Measurements from ENCODE around the gene EDRF1.

GRCh38 chr10:125770844-125771243 is 51.3 kb downstream of the EDRF1 start:
- TF ChIP-seq CTCF (IDR thresholded peaks at IDR 0.05) (no peak), POLR2A (IDR thresholded peaks at IDR 0.05) (no peak), POLR2AphosphoS5 (IDR thresholded peaks at IDR 0.05) (no peak)

Data from suprapubic skin (tissue), 4 donors.